GM23338 (cell line): ENCODE measurements around the gene DPYD. TPM values are rescaled to one million over a fixed set of nuclear protein-coding genes. Genes with fewer than 3 reads are reported as not detected.

Source experiments
- ATAC-seq: fragments of 200-7000 bp; cut with Tn5 transposase; 3 replicates; pipeline ENCODE4 v1.9.1; 2020
- DNase-seq: peaks from one replicate; pipeline ENCODE4 v3.0.0-alpha.2; 2015; ENCODE audit warnings: low spot score
- H2AFZ ChIP-seq: fragments of 200-600 bp; sonication (generic); 2 replicates; pipeline ENCODE4 v1.8.0; 2016; ENCODE audit warnings: antibody characterized with exemption, mild to moderate bottlenecking, moderate library complexity
- H3F3A ChIP-seq: fragments of 200-600 bp; sonication (generic); replicated peaks from 2 replicates; pipeline ENCODE4 v1.8.0; 2017; ENCODE audit warnings: antibody characterized with exemption, mixed run types, low read depth
- H3K27ac ChIP-seq: fragments of 200-600 bp; sonication (generic); 2 replicates; pipeline ENCODE4 v1.6.1; 2016; ENCODE audit warnings: low read depth
- H3K27me3 ChIP-seq: fragments of 200-600 bp; sonication (generic); 2 replicates; pipeline ENCODE4 v1.8.0; 2016; ENCODE audit warnings: mild to moderate bottlenecking, mixed run types, moderate library complexity; ENCODE audit not compliant: insufficient read depth
- H3K36me3 ChIP-seq: fragments of 200-600 bp; sonication (generic); 2 replicates; pipeline ENCODE4 v1.8.0; 2016; ENCODE audit warnings: mild to moderate bottlenecking; ENCODE audit not compliant: insufficient read depth
- H3K4me1 ChIP-seq: fragments of 200-600 bp; sonication (generic); 2 replicates; pipeline ENCODE4 v1.8.0; 2016; ENCODE audit warnings: mild to moderate bottlenecking, moderate library complexity; ENCODE audit not compliant: insufficient read depth
- H3K4me2 ChIP-seq: fragments of 200-600 bp; sonication (generic); 2 replicates; pipeline ENCODE4 v1.7.1; 2017; ENCODE audit warnings: mixed run types
- H3K4me3 ChIP-seq: fragments of 200-600 bp; sonication (generic); 2 replicates; pipeline ENCODE4 v1.6.1; 2016; ENCODE audit warnings: mixed run types
- H3K79me2 ChIP-seq: fragments of 200-600 bp; sonication (generic); replicated peaks from 2 replicates; pipeline ENCODE4 v1.8.0; 2017; ENCODE audit warnings: mild to moderate bottlenecking; ENCODE audit not compliant: insufficient read depth
- H3K9me2 ChIP-seq: fragments of 200-600 bp; sonication (generic); 2 replicates; pipeline ENCODE4 v1.8.0; 2017; ENCODE audit not compliant: insufficient read depth
- H4K20me1 ChIP-seq: fragments of 200-600 bp; sonication (generic); replicated peaks from 2 replicates; pipeline ENCODE4 v1.8.0; 2017; ENCODE audit warnings: mild to moderate bottlenecking; ENCODE audit not compliant: insufficient read depth
- H3K27ac Mint-ChIP-seq: 2 replicates; pipeline ENCODE4 v1.8.0; 2020; ENCODE audit warnings: inconsistent platforms, mild to moderate bottlenecking, moderate library complexity, mixed read lengths
- H3K27me3 Mint-ChIP-seq: 3 replicates; pipeline ENCODE4 v1.8.0; 2022; ENCODE audit warnings: low read depth, mild to moderate bottlenecking, moderate library complexity, mixed read lengths, inconsistent platforms; ENCODE audit not compliant: insufficient read depth, poor library complexity
- H3K36me3 Mint-ChIP-seq: 3 replicates; pipeline ENCODE4 v1.8.0; 2021; ENCODE audit warnings: low read depth, mild to moderate bottlenecking, inconsistent platforms, moderate library complexity, mixed read lengths
- H3K4me1 Mint-ChIP-seq: 3 replicates; pipeline ENCODE4 v1.8.0; 2020; ENCODE audit warnings: mild to moderate bottlenecking, inconsistent platforms, mixed read lengths
- H3K4me3 Mint-ChIP-seq: 3 replicates; pipeline ENCODE4 v1.8.0; 2021; ENCODE audit warnings: moderate library complexity, mild to moderate bottlenecking, inconsistent platforms, mixed read lengths
- H3K9me3 Mint-ChIP-seq: 3 replicates; pipeline ENCODE4 v1.8.0; 2020; ENCODE audit warnings: moderate library complexity, mild to moderate bottlenecking, inconsistent platforms, mixed read lengths
- CREB1 ChIP-seq: fragments of 250-450 bp; sonication (Bioruptor Pico); IDR thresholded peaks from 2 replicates; pipeline ENCODE4 v1.5.0; 2020; ENCODE audit warnings: low read depth, mild to moderate bottlenecking, moderate library complexity
- CTCF ChIP-seq, 2 experiments: fragments of 200-600 bp in 1 of 2; sonication (generic) in 1 of 2; conservative IDR thresholded peaks; 2 replicates each; pipeline versions ENCODE4 v1.5.1 to v1.6.1; 2016 to 2017; ENCODE audit warnings: antibody characterized with exemption in 2 of 2, low read depth in 2 of 2, mild to moderate bottlenecking in 2 of 2, moderate library complexity in 1 of 2
- EZH2phosphoT487 ChIP-seq: fragments of 200-600 bp; sonication (generic); IDR thresholded peaks from one replicate; pipeline ENCODE4 v1.8.1; 2018; ENCODE audit warnings: antibody characterized with exemption; ENCODE audit not compliant: unreplicated experiment
- NANOG ChIP-seq: IDR thresholded peaks from 2 replicates; pipeline ENCODE4 v1.6.1; 2016; ENCODE audit warnings: antibody characterized with exemption, borderline replicate concordance
- POLR2AphosphoS5 ChIP-seq: IDR thresholded peaks from 2 replicates; pipeline ENCODE4 v1.6.1; 2016; ENCODE audit warnings: antibody characterized with exemption, low read depth
- STAT1 ChIP-seq: IDR thresholded peaks from one replicate; pipeline ENCODE4 v1.6.1; 2016; ENCODE audit warnings: antibody characterized with exemption; ENCODE audit not compliant: unreplicated experiment
- ZNF114 ChIP-seq: fragments of 250-450 bp; sonication (Bioruptor Pico); IDR thresholded peaks from 2 replicates; pipeline ENCODE4 v1.5.0; 2020; ENCODE audit warnings: mild to moderate bottlenecking, moderate library complexity
- ZNF331 ChIP-seq: fragments of 250-450 bp; sonication (Bioruptor Pico); IDR thresholded peaks from 2 replicates; pipeline ENCODE4 v1.5.0; 2020; ENCODE audit warnings: low read depth, mild to moderate bottlenecking, moderate library complexity
- ZNF462 ChIP-seq: fragments of 250-450 bp; sonication (Bioruptor Pico); IDR thresholded peaks from 2 replicates; pipeline ENCODE4 v1.5.0; 2020; ENCODE audit warnings: mild to moderate bottlenecking, moderate library complexity
- polyA plus RNA-seq: library from polyadenylated mRNA; unstranded; fragments of >200 nt; fragmentation: Nextera tagmentation; extraction: Ambion mirVana; gene quantifications from 2 replicates; pipeline ENCODE4 v1.2.1, GENCODE V29; 2016
- total RNA-seq: library from RNA; depleted of rRNA; stranded (reverse); fragments of >200 nt; shearing (Covaris generic); gene quantifications from 2 replicates; pipeline ENCODE4 v1.2.3, GENCODE V29; 2014
- TF ChIP-seq, protein P1 (sequence below): IDR thresholded peaks from 2 replicates; pipeline ENCODE4 v1.6.1; 2016; ENCODE audit warnings: antibody characterized with exemption

The DPYD gene
- total and polyA plus RNA-seq, 2 experiments from 2014 or later: 0.50 to 1.6 TPM

DNA sequence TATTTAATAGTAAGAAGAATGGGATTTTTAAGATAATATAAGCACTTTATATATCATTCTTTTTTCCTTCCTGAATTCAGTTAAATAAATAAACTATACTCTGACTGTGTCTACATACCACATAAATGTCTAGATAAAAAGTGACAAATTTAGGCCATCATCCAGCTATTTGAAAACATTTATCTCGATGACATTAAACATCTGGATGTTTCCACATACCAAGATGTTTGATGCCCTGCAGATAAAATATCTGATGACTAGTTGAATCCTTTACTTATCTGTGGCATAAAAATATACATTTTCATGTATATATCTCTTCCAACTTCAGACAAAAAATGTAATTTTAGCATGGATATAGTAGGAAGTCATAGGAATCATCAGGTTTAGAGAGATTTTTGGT is 348.3 kb downstream of the DPYD start (continued):
- TF ChIP-seq EZH2phosphoT487: no peak
- no peak for TF ChIP-seq ZNF331 (CRISPR knock-in tag)
- no peak for TF ChIP-seq STAT1
- no peak for TF ChIP-seq ZNF114 (CRISPR knock-in tag)
- TF ChIP-seq CTCF (conservative IDR thresholded peaks at IDR 0.05; ENCODE audit: low read depth in 2 of 2): no peak
- no peak for TF ChIP-seq NANOG

GRCh38 chr1:97571760-97572159 is 349.1 kb downstream of the DPYD start:
- DNase-seq (no peak), ATAC-seq (no peak)
- H3F3A ChIP-seq: no peaks in the 10 kb centered on the region
- no peaks in the 10 kb centered on the region for H3K9me2 ChIP-seq
- no peaks in the 10 kb centered on the region for H3K9me3 Mint-ChIP-seq
- no peaks in the 10 kb centered on the region for H4K20me1 ChIP-seq
- no peak overlapping the region for H3K4me3 Mint-ChIP-seq
- H3K4me1 Mint-ChIP-seq: peaks cover 7% of the 10 kb centered on the region
- no peaks in the 10 kb centered on the region for H3K36me3 Mint-ChIP-seq
- H3K36me3 ChIP-seq: no peaks in the 10 kb centered on the region
- no peak overlapping the region for H3K27ac Mint-ChIP-seq
- H2AFZ ChIP-seq: no peak overlapping the region
- no peak overlapping the region for H3K4me2 ChIP-seq
- H3K27me3 Mint-ChIP-seq: no peaks in the 10 kb centered on the region
- H3K4me3 ChIP-seq: no peak overlapping the region
- H3K79me2 ChIP-seq: no peaks in the 10 kb centered on the region
- peaks cover 5% of the 10 kb centered on the region; the same call in 1 of the 2 replicates for H3K4me1 ChIP-seq
- no peak overlapping the region for H3K27ac ChIP-seq
- no peaks in the 10 kb centered on the region for H3K27me3 ChIP-seq
- TF ChIP-seq POLR2AphosphoS5 (no peak), NANOG (no peak), CREB1 (CRISPR knock-in tag) (no peak), STAT1 (no peak), CTCF (conservative IDR thresholded peaks at IDR 0.05; ENCODE audit: low read depth in 2 of 2) (no peak), ZNF114 (CRISPR knock-in tag) (no peak), ZNF462 (CRISPR knock-in tag) (no peak), EZH2phosphoT487 (no peak)
- TF ChIP-seq, protein P1, sequence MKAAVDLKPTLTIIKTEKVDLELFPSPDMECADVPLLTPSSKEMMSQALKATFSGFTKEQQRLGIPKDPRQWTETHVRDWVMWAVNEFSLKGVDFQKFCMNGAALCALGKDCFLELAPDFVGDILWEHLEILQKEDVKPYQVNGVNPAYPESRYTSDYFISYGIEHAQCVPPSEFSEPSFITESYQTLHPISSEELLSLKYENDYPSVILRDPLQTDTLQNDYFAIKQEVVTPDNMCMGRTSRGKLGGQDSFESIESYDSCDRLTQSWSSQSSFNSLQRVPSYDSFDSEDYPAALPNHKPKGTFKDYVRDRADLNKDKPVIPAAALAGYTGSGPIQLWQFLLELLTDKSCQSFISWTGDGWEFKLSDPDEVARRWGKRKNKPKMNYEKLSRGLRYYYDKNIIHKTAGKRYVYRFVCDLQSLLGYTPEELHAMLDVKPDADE: no peak
